Astrocyte (in vitro differentiated cells and primary cell): Measurements from ENCODE around the gene SMIM5. TPM values are rescaled to one million over a fixed set of nuclear protein-coding genes. Genes with fewer than 3 reads are reported as not detected.

Source experiments
- DNase-seq: peaks from one replicate; pipeline ENCODE4 v3.0.0-alpha.2; 2010; ENCODE audit warnings: low read depth
- FAIRE-seq: peaks from 2 replicates; lab custom pipeline; 2011; peaks lifted over from hg19 to GRCh38; lab: Jason Lieb, UNC
- H2AFZ ChIP-seq: 2 replicates; pipeline ENCODE4 v1.6.0; 2012; ENCODE audit warnings: low read depth, low read length, inconsistent platforms
- H3K27ac ChIP-seq: 2 replicates; pipeline ENCODE4 v1.5.1; 2011; ENCODE audit warnings: low read depth, low read length, inconsistent platforms
- H3K27me3 ChIP-seq: 2 replicates; pipeline ENCODE4 v1.6.0; 2011; ENCODE audit warnings: low read length, inconsistent platforms; ENCODE audit not compliant: insufficient read depth
- H3K36me3 ChIP-seq: 2 replicates; pipeline ENCODE4 v1.5.1; 2011; ENCODE audit warnings: low read length, inconsistent platforms; ENCODE audit not compliant: insufficient read depth
- H3K4me1 ChIP-seq: 2 replicates; pipeline ENCODE4 v1.5.1; 2011; ENCODE audit warnings: low read length, inconsistent platforms; ENCODE audit not compliant: insufficient read depth
- H3K4me2 ChIP-seq: 2 replicates; pipeline ENCODE4 v1.6.0; 2012; ENCODE audit warnings: low read length, inconsistent platforms
- H3K4me3 ChIP-seq: 2 replicates; pipeline ENCODE4 v1.5.1; 2011; ENCODE audit warnings: low read depth, mild to moderate bottlenecking, low read length, inconsistent platforms; ENCODE audit not compliant: insufficient read depth
- H3K79me2 ChIP-seq: 2 replicates; pipeline ENCODE4 v1.6.0; 2012; ENCODE audit warnings: mild to moderate bottlenecking, low read length, inconsistent platforms; ENCODE audit not compliant: insufficient read depth
- H3K9ac ChIP-seq: 2 replicates; pipeline ENCODE4 v1.6.0; 2012; ENCODE audit warnings: mild to moderate bottlenecking, low read length, inconsistent platforms
- H3K9me3 ChIP-seq: 2 replicates; pipeline ENCODE4 v1.5.1; 2012; ENCODE audit warnings: low read depth, mild to moderate bottlenecking, low read length, inconsistent platforms; ENCODE audit not compliant: insufficient read depth
- H4K20me1 ChIP-seq: 2 replicates; pipeline ENCODE4 v1.6.0; 2012; ENCODE audit warnings: low read length, inconsistent platforms; ENCODE audit not compliant: insufficient read depth
- H3K27ac Mint-ChIP-seq: one replicate; pipeline ENCODE4 v1.8.0; 2021; ENCODE audit warnings: mild to moderate bottlenecking, mixed read lengths; ENCODE audit not compliant: unreplicated experiment
- H3K27me3 Mint-ChIP-seq: one replicate; pipeline ENCODE4 v1.8.0; 2021; ENCODE audit warnings: low read depth, mixed read lengths; ENCODE audit not compliant: unreplicated experiment
- H3K36me3 Mint-ChIP-seq: one replicate; pipeline ENCODE4 v1.8.0; 2021; ENCODE audit warnings: low read depth, mixed read lengths; ENCODE audit not compliant: unreplicated experiment
- H3K4me1 Mint-ChIP-seq: one replicate; pipeline ENCODE4 v1.8.0; 2021; ENCODE audit warnings: low read depth, mixed read lengths; ENCODE audit not compliant: unreplicated experiment
- H3K4me3 Mint-ChIP-seq: one replicate; pipeline ENCODE4 v1.8.0; 2021; ENCODE audit warnings: mild to moderate bottlenecking, moderate library complexity, mixed read lengths; ENCODE audit not compliant: unreplicated experiment
- H3K9me3 Mint-ChIP-seq: one replicate; pipeline ENCODE4 v1.8.0; 2021; ENCODE audit warnings: mild to moderate bottlenecking, mixed read lengths; ENCODE audit not compliant: unreplicated experiment
- CTCF ChIP-seq: IDR thresholded peaks from 2 replicates; pipeline ENCODE4 v1.5.1; 2011; ENCODE audit warnings: low read depth, mild to moderate bottlenecking, inconsistent platforms, low read length, moderate library complexity; ENCODE audit not compliant: insufficient read depth
- EZH2 ChIP-seq: IDR thresholded peaks from 2 replicates; pipeline ENCODE4 v1.6.1; 2012; ENCODE audit warnings: mild to moderate bottlenecking, low read length, inconsistent platforms; ENCODE audit not compliant: insufficient read depth
- total RNA-seq: library from RNA; stranded (reverse); gene quantifications from 2 replicates; pipeline ENCODE4 v1.2.1, GENCODE V29; 2021

The SMIM5 gene
- total RNA-seq, 1 donor from 2014 or later, result 0.07 TPM

- Histone ChIP-seq H3K4me1 (peaks cover 64% of the 10 kb centered on the region), H2AFZ (no peak overlapping the region), H3K27me3 (no peaks in the 10 kb centered on the region), H3K9ac (peak overlapping the region; percentile 37), H3K79me2 (peaks cover 88% of the 10 kb centered on the region), H4K20me1 (peaks cover 30% of the 10 kb centered on the region), H3K27ac (peak overlapping the region; percentile 58), H3K4me3 (peak overlapping the region; percentile 24), H3K9me3 (no peaks in the 10 kb centered on the region), H3K36me3 (peaks cover 5% of the 10 kb centered on the region), H3K4me2 (peak overlapping the region; percentile 73)
- peak overlapping the region; percentile 43 for H3K27ac Mint-ChIP-seq
- H3K36me3 Mint-ChIP-seq, result peaks cover 13% of the 10 kb centered on the region
- TF ChIP-seq EZH2 (no peak), CTCF (no peak)
- DNase-seq (peak; percentile 74), FAIRE-seq (peak; percentile 43)
- no peak overlapping the region for H3K4me3 Mint-ChIP-seq
- H3K27me3 Mint-ChIP-seq, result no peaks in the 10 kb centered on the region
- no peaks in the 10 kb centered on the region for H3K9me3 Mint-ChIP-seq
- peaks cover 56% of the 10 kb centered on the region for H3K4me1 Mint-ChIP-seq
These were observed 50.3 kb downstream of the SMIM5 start for GRCh38 chr17:75683583-75683982.

GRCh38 chr17:75684249-75684648 lies 51.0 kb downstream of the SMIM5 start:
- Histone ChIP-seq H2AFZ (no peak overlapping the region), H3K79me2 (peaks cover 92% of the 10 kb centered on the region), H3K4me3 (peak overlapping the region; percentile 24), H3K36me3 (peaks cover 3% of the 10 kb centered on the region), H3K27me3 (no peaks in the 10 kb centered on the region), H3K9me3 (no peaks in the 10 kb centered on the region), H3K27ac (peak overlapping the region; percentile 58), H4K20me1 (peaks cover 28% of the 10 kb centered on the region), H3K9ac (peak overlapping the region; percentile 37), H3K4me2 (peak overlapping the region; percentile 73), H3K4me1 (peaks cover 64% of the 10 kb centered on the region)
- no peak overlapping the region for H3K4me3 Mint-ChIP-seq
- H3K27ac Mint-ChIP-seq, result peak overlapping the region; percentile 23
- H3K36me3 Mint-ChIP-seq, result peaks cover 17% of the 10 kb centered on the region
- TF ChIP-seq CTCF, result no peak
- no peak for TF ChIP-seq EZH2
- no peak for FAIRE-seq
- H3K4me1 Mint-ChIP-seq, result peaks cover 63% of the 10 kb centered on the region
- H3K27me3 Mint-ChIP-seq, result no peaks in the 10 kb centered on the region
- peak; percentile 46 for DNase-seq
- H3K9me3 Mint-ChIP-seq, result no peaks in the 10 kb centered on the region

GRCh38 chr17:75684924-75685323 lies 51.7 kb downstream of the SMIM5 start:
- H3K27me3 Mint-ChIP-seq, result no peaks in the 10 kb centered on the region
- peaks cover 3% of the 10 kb centered on the region for H3K36me3 ChIP-seq
- H3K27me3 ChIP-seq, result no peaks in the 10 kb centered on the region
- H3K9me3 ChIP-seq, result no peaks in the 10 kb centered on the region
- peaks cover 66% of the 10 kb centered on the region for H3K4me1 Mint-ChIP-seq
- H3K4me2 ChIP-seq, result peak overlapping the region; percentile 73
- peak overlapping the region; percentile 51 for H3K27ac Mint-ChIP-seq
- FAIRE-seq, result no peak
- no peak for TF ChIP-seq EZH2
- no peak for TF ChIP-seq CTCF
- peak overlapping the region; percentile 34 for H3K9ac ChIP-seq
- H3K79me2 ChIP-seq, result peaks cover 92% of the 10 kb centered on the region
- no peak overlapping the region for H3K4me3 ChIP-seq
- no peaks in the 10 kb centered on the region for H3K9me3 Mint-ChIP-seq
- peaks cover 17% of the 10 kb centered on the region for H3K36me3 Mint-ChIP-seq
- H3K4me3 Mint-ChIP-seq, result no peak overlapping the region
- peak; percentile 81 for DNase-seq
- peak overlapping the region; percentile 58 for H3K27ac ChIP-seq
- no peak overlapping the region for H2AFZ ChIP-seq
- H4K20me1 ChIP-seq, result peaks cover 28% of the 10 kb centered on the region
- H3K4me1 ChIP-seq, result peaks cover 61% of the 10 kb centered on the region
